HepG2 (cell line): ENCODE results near the gene SUPT6H. TPM values are rescaled to one million over a fixed set of nuclear protein-coding genes. Genes with fewer than 3 reads are reported as not detected.

Source experiments
- ATF4 ChIP-seq, 2 experiments: fragments of 450-650 bp in 1 of 2; sonication (generic) in 1 of 2; formaldehyde crosslinking; IDR thresholded peaks; 2 replicates each; pipeline versions ENCODE4 v1.5.0 to v1.8.0; 2020 to 2022; ENCODE audit warnings: mild to moderate bottlenecking in 1 of 2, missing genetic modification reagents in 1 of 2
- BCL3 ChIP-seq: sonication (generic); formaldehyde crosslinking; IDR thresholded peaks from 2 replicates; pipeline ENCODE4 v1.5.1; 2020; ENCODE audit warnings: mild to moderate bottlenecking, missing genetic modification reagents, moderate library complexity
- FOXC1 ChIP-seq: sonication (generic); formaldehyde crosslinking; IDR thresholded peaks from 2 replicates; pipeline ENCODE4 v1.8.0; 2022; ENCODE audit warnings: mild to moderate bottlenecking, missing genetic modification reagents, borderline replicate concordance
- FOXP1 ChIP-seq, 2 experiments: fragments of 450-650 bp in 1 of 2; IDR thresholded peaks; 2 replicates each; pipeline ENCODE4 v1.6.1; 2017 to 2018; ENCODE audit warnings: antibody characterized with exemption in 1 of 2
- HMG20A ChIP-seq: IDR thresholded peaks from 2 replicates; pipeline ENCODE4 v1.6.1; 2016; ENCODE audit warnings: borderline replicate concordance
- NR0B2 ChIP-seq: sonication (generic); formaldehyde crosslinking; IDR thresholded peaks from 2 replicates; pipeline ENCODE4 v1.4.0; 2020; ENCODE audit warnings: mild to moderate bottlenecking, missing genetic modification reagents
- NR3C1 ChIP-seq: sonication (generic); formaldehyde crosslinking; IDR thresholded peaks from 2 replicates; pipeline ENCODE4 v1.4.0; 2020; ENCODE audit warnings: missing genetic modification reagents
- PHF8 ChIP-seq: sonication (generic); formaldehyde crosslinking; IDR thresholded peaks from 2 replicates; pipeline ENCODE4 v1.5.0; 2020; ENCODE audit warnings: missing genetic modification reagents
- POGK ChIP-seq: sonication (generic); formaldehyde crosslinking; conservative IDR thresholded peaks from 2 replicates; pipeline ENCODE4 v1.8.0; 2022; ENCODE audit warnings: mild to moderate bottlenecking, moderate library complexity, missing genetic modification reagents
- RAD21 ChIP-seq: fragments of 450-650 bp; formaldehyde crosslinking; IDR thresholded peaks from 2 replicates; pipeline ENCODE4 v1.5.0; 2020; ENCODE audit warnings: mild to moderate bottlenecking
- SIN3A ChIP-seq: IDR thresholded peaks from 2 replicates; pipeline ENCODE4 v1.6.1; 2011; ENCODE audit warnings: low read depth, mild to moderate bottlenecking, control low read depth, low read length, borderline replicate concordance
- SMC3 ChIP-seq: IDR thresholded peaks from 2 replicates; pipeline ENCODE4 v1.6.1; 2011; ENCODE audit warnings: low read length, improper control_type of control experiment
- TARDBP ChIP-seq: sonication (generic); formaldehyde crosslinking; IDR thresholded peaks from 2 replicates; pipeline ENCODE4 v1.8.0; 2022; ENCODE audit warnings: mild to moderate bottlenecking, missing genetic modification reagents
- TRIM22 ChIP-seq: fragments of 450-650 bp; IDR thresholded peaks from 2 replicates; pipeline ENCODE4 v1.6.1; 2017
- ZBTB42 ChIP-seq: sonication (generic); formaldehyde crosslinking; IDR thresholded peaks from 2 replicates; pipeline ENCODE4 v1.5.0; 2020; ENCODE audit warnings: mild to moderate bottlenecking, missing genetic modification reagents
- ZNF274 ChIP-seq: sonication (generic); formaldehyde crosslinking; IDR thresholded peaks from 2 replicates; pipeline ENCODE4 v1.5.1; 2020; ENCODE audit warnings: mild to moderate bottlenecking, missing genetic modification reagents
- ZNF281 ChIP-seq: sonication (generic); formaldehyde crosslinking; IDR thresholded peaks from 2 replicates; pipeline ENCODE4 v1.4.0; 2020; ENCODE audit warnings: missing genetic modification reagents, borderline replicate concordance
- ZNF383 ChIP-seq: sonication (generic); formaldehyde crosslinking; IDR thresholded peaks from 2 replicates; pipeline ENCODE4 v1.4.0; 2020; ENCODE audit warnings: missing genetic modification reagents, mild to moderate bottlenecking, borderline replicate concordance
- ZNF484 ChIP-seq: sonication (generic); formaldehyde crosslinking; IDR thresholded peaks from 2 replicates; pipeline ENCODE4 v1.5.1; 2020; ENCODE audit warnings: mild to moderate bottlenecking, low read depth, missing genetic modification reagents, borderline replicate concordance
- ZNF746 ChIP-seq: sonication (generic); formaldehyde crosslinking; IDR thresholded peaks from 2 replicates; pipeline ENCODE4 v1.8.0; 2022; ENCODE audit warnings: mild to moderate bottlenecking, missing genetic modification reagents
- polyA plus RNA-seq, 8 experiments: library from polyadenylated mRNA; depleted of rRNA in 3 of 8; stranded (reverse) in 7 of 8; unstranded in 1 of 8; fragments of >200 nt; fragmentation: Illumina TruSeq in 4 of 8; extraction: Trizol in 4 of 8; gene quantifications; 2 replicates each; pipeline versions ENCODE4 v1.2.1 to v1.2.3, GENCODE V29; 2011 to 2016; ENCODE audit warnings: low read depth in 4 of 8, missing spikeins in 1 of 8, mixed read lengths in 1 of 8; ENCODE audit not compliant: insufficient read depth in 1 of 8
- total RNA-seq, 5 experiments: library from RNA; depleted of rRNA; stranded (reverse); fragments of >200 nt; fragmentation: Illumina TruSeq; extraction: Trizol; gene quantifications; 2 replicates each; pipeline ENCODE4 v1.2.3, GENCODE V29; 2016; ENCODE audit warnings: low read depth in 1 of 5

Gene SUPT6H
- total and polyA plus RNA-seq, 2 of the 13 experiments (the other 11 are each of a cell fraction or from before 2014, with no cell fraction given) = 32.7 to 39.9 TPM

GRCh38 chr17:28743243-28744103 lies 81.5 kb downstream of the SUPT6H start, which contains the start of gene TRAF4 (continued):
- TF ChIP-seq TARDBP (CRISPR knock-in tag) = no peak
- TF ChIP-seq ZNF274 = peak; percentile 17; the same call in 1 of the 2 replicates
- 0 out of 2 replicates have a peak, but pooled peaks have one; percentile 35 for TF ChIP-seq ZBTB42 (CRISPR knock-in tag)
- TF ChIP-seq RAD21 (CRISPR knock-in tag) = peak; percentile 70
- TF ChIP-seq POGK (CRISPR knock-in tag) = peak; percentile 72
- no peak for TF ChIP-seq HMG20A (CRISPR knock-in tag)
- TF ChIP-seq ZNF484 = no peak
- no peak for TF ChIP-seq TRIM22
- peak in 1 of 2 experiments; percentile 16; a peak in 1 of 4 replicates for TF ChIP-seq ATF4 (CRISPR knock-in tag; IDR thresholded peaks at IDR 0.05)
- TF ChIP-seq FOXP1 (IDR thresholded peaks at IDR 0.05) = no peak
- TF ChIP-seq FOXP1 (CRISPR knock-in tag; IDR thresholded peaks at IDR 0.05) = no peak
- TF ChIP-seq BCL3 (CRISPR knock-in tag) = 0 out of 2 replicates have a peak, but pooled peaks have one; percentile 4
- no peak for TF ChIP-seq NR0B2
- no peak for TF ChIP-seq SMC3
- peak; percentile 29; the same call in 1 of the 2 replicates for TF ChIP-seq ZNF746 (CRISPR knock-in tag)
- no peak for TF ChIP-seq NR3C1 (CRISPR knock-in tag)
- peak; percentile 16; the same call in 1 of the 2 replicates for TF ChIP-seq SIN3A
- TF ChIP-seq PHF8 (CRISPR knock-in tag) = peak; percentile 42
- no peak for TF ChIP-seq FOXC1 (CRISPR knock-in tag)
- no peak for TF ChIP-seq ZNF383 (CRISPR knock-in tag)
- no peak for TF ChIP-seq ZNF281 (CRISPR knock-in tag)
